ENCODE measurements around the gene NAPG.
"Not testable (repeated sequence)": the region's sequence is repeated elsewhere in the genome, so short reads cannot be mapped to it uniquely, and the experiment has no call there.

Gene NAPG

DNA sequence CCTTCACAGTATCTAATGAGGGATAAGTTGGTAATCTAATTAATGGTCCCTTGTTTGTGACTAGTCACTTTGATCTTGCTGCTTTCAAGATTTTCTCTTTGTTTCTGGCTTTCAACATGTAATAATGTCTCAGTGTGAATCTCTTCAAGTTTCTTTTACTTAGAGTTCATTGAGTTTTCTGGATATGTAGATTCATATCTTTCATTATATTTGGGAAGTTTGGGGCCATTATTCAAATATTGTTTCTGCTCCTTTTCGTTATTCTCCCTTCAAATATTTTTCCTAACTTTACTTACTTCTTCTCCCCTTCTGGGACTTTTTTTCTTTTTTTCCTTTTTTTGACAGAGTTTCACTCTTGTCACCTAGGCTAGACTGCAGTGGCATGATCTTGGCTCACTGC, 21.1 kb upstream of the NAPG start:
- TF ChIP-seq, protein P1, sequence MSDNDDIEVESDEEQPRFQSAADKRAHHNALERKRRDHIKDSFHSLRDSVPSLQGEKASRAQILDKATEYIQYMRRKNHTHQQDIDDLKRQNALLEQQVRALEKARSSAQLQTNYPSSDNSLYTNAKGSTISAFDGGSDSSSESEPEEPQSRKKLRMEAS (IDR thresholded peaks at IDR 0.05; ENCODE audit: low read depth, low read length): no peak
- DNase-seq (ENCODE audit: low read depth): no peak
- H3K4me3 ChIP-seq (ENCODE audit: low read depth, low read length): no peak overlapping the region

DNA sequence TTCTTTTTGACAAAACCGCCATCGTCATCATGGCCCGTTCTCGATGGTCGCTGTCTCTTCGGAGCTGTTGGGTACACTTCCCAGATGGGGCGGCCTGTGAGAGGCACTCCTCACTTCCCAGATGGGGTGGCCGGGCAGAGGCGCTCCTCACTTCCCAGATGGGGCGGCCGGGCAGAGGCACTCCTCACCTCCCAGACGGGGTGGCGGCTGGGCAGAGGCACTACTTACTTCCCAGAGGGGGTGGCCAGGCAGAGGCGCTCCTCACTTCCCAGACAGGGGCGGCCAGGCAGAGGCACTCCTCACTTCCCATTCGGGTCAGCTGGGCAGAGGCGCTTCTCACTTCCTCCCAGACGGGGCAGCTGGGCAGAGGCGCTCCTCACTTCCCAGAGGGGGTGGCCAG, 19.9 kb upstream of the NAPG start:
- H3K4me3 ChIP-seq (ENCODE audit: low read depth, low read length); DNase-seq (ENCODE audit: low read depth): not testable (repeated sequence)

DNA sequence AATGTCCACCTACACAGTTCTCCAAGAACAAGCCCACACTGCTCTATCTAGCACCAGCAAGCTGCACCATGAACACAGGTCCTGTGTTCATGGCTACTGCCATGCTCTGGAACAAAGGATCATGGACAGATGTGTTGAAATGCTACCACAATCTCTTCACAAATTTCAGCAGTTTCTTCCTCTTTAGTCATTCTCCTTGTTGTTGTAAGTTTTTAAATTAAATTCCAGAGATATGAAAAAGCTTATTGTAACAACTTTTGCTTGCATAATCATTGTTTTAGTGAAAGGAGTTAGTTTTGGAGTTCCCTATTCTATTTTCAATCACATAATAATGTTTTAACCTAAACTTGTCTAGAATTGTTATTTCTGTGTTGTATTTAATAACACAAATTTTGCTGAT, 17.2 kb upstream of the NAPG start:
- no peak for DNase-seq (ENCODE audit: low read depth)
- no peak for TF ChIP-seq POLR2A (IDR thresholded peaks at IDR 0.05; ENCODE audit: extremely low read depth, insufficient read length)
- TF ChIP-seq, protein P1 (IDR thresholded peaks at IDR 0.05; ENCODE audit: low read depth, low read length): no peak
- H3K4me3 ChIP-seq (ENCODE audit: low read depth, low read length): no peak overlapping the region

- H3K4me3 ChIP-seq (ENCODE audit: low read depth, low read length): no peak overlapping the region
- DNase-seq (ENCODE audit: low read depth): no peak
- TF ChIP-seq CTCF (IDR thresholded peaks at IDR 0.05; ENCODE audit: low read depth, low read length) (no peak), MYC (IDR thresholded peaks at IDR 0.05; ENCODE audit: low read depth, low read length) (no peak), POLR2A (IDR thresholded peaks at IDR 0.05; ENCODE audit: extremely low read depth, insufficient read length) (no peak)
Measured at GRCh38 chr18:10511236-10511635, 14.6 kb upstream of the NAPG start.

- no peak for TF ChIP-seq MYC (IDR thresholded peaks at IDR 0.05; ENCODE audit: low read depth, low read length)
- TF ChIP-seq, protein P1 (IDR thresholded peaks at IDR 0.05; ENCODE audit: low read depth, low read length): no peak
- TF ChIP-seq CTCF (IDR thresholded peaks at IDR 0.05; ENCODE audit: low read depth, low read length): no peak
- no peak for TF ChIP-seq POLR2A (IDR thresholded peaks at IDR 0.05; ENCODE audit: extremely low read depth, insufficient read length)
- DNase-seq (ENCODE audit: low read depth): no peak
- H3K4me3 ChIP-seq (ENCODE audit: low read depth, low read length): no peak overlapping the region
Measured at GRCh38 chr18:10514082-10514481, 11.7 kb upstream of the NAPG start.

DNA sequence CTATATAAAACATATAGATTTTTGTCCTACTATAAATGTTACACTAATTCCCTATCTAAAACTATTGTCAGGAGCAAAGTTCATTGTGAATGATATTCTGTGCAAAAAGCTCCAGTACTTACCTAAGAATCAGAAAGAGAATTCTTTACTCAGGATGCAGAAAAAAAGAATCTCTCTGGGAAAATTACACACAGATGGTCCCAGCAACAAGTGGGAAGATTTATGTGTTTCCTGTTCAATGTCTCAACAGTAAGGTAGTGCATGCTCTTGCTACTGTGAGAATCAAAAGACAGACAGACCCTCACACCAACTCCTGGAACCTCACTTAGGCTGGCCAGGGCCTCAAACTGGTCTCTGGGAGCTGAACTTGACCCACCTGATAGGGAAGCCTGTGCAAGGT, 11.2 kb upstream of the NAPG start:
- no peak overlapping the region for H3K4me3 ChIP-seq (ENCODE audit: low read depth, low read length)
- TF ChIP-seq CTCF (IDR thresholded peaks at IDR 0.05; ENCODE audit: low read depth, low read length) (no peak), POLR2A (IDR thresholded peaks at IDR 0.05; ENCODE audit: extremely low read depth, insufficient read length) (no peak), MYC (IDR thresholded peaks at IDR 0.05; ENCODE audit: low read depth, low read length) (no peak)
- TF ChIP-seq, protein P1 (IDR thresholded peaks at IDR 0.05; ENCODE audit: low read depth, low read length): no peak
- DNase-seq (ENCODE audit: low read depth): no peak

DNA sequence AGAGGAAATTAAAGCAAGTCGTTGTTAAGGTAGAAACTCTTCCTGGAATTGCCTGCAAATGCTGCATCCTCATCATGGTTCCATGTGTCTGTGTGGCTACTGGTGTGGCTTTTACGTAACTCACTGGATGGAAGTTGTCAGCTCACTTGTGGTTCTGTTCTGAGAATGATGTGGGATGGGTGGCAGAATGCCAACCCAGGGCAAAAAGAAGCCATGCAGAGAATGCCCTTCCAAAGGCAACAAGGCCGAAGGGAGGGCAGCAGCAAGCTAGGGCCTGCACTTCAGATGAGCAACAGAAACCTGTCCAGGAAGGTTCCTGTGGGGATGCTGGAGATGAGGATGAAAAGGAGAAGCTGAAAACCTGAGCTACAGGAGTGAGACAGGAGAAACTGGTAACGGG, 10.4 kb upstream of the NAPG start:
- no peak for DNase-seq (ENCODE audit: low read depth)
- no peak for TF ChIP-seq POLR2A (IDR thresholded peaks at IDR 0.05; ENCODE audit: extremely low read depth, insufficient read length)
- no peak for TF ChIP-seq MYC (IDR thresholded peaks at IDR 0.05; ENCODE audit: low read depth, low read length)
- TF ChIP-seq, protein P1 (IDR thresholded peaks at IDR 0.05; ENCODE audit: low read depth, low read length): no peak
- no peak overlapping the region for H3K4me3 ChIP-seq (ENCODE audit: low read depth, low read length)

DNA sequence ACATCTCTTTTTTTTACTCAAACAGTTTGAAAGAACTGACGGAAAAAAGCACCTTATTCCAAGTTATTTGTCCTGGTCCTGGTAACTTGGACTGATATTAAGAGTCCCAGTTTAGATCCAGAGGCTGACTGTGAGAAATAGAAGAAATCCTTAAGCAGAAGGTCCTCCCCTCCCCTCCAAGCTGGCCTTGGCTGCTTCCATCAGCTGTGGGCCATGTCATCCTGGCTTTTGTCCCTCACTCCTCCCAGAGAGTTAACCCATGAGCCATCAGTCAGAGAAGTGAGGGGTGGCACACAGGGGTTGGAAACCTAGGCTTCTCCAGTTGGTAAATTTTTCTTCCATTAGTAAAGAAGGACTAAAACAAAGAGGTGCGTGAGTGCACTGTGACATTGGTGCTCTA, 9.7 kb upstream of the NAPG start:
- TF ChIP-seq CTCF (IDR thresholded peaks at IDR 0.05; ENCODE audit: low read depth, low read length) (no peak), MYC (IDR thresholded peaks at IDR 0.05; ENCODE audit: low read depth, low read length) (no peak), POLR2A (IDR thresholded peaks at IDR 0.05; ENCODE audit: extremely low read depth, insufficient read length) (no peak)
- TF ChIP-seq, protein P1 (IDR thresholded peaks at IDR 0.05; ENCODE audit: low read depth, low read length): no peak
- DNase-seq (ENCODE audit: low read depth): no peak

More for the DNA sequence above, 9.7 kb upstream of the NAPG start:
- no peak overlapping the region for H3K4me3 ChIP-seq (ENCODE audit: low read depth, low read length)
